ENCODE measurements around the gene PLXND1.

The PLXND1 gene

DNA sequence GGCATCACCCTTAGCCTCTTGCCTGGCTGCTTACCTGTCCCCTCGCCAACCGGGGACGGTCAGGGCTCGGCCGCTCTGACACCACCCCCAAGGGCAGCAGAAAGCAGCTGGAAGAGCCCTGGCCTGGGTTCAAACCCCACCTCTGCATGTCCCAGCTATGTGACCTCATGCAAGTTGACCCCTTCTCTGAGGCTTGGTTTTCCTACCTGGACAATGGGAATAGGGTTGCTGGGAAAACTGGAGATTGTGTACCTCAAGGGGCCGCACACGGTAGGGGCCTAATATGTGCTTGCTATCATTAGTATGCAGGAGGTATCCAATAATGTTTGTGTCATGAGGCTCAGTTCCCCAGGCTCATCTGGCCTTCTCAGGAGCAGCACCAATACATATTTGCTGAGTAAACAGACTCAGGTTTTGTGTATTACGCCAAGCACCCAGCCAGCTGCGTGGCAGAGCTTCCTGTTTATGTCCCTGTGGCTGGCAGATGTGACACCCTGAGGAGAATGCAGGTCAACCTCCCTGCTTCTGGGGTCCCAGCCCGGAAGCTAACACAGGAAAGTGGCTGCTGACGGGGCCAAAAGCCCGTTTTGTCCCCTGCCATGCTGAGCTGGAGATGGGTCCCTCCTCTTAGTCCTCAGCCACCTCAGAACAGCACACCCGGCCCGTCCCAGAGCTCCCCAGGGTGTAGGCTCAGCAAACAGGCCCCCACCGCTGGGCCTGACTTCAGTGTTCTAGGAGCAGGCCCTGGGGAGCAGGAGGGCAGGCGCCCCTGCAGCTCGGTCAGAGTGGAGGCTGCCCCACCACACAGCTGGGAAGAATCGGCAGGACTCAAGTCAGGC, 29.7 kb downstream of the PLXND1 start:
- DNase-seq (ENCODE audit: low read depth), result peak; percentile 85
- TF ChIP-seq, protein P1, sequence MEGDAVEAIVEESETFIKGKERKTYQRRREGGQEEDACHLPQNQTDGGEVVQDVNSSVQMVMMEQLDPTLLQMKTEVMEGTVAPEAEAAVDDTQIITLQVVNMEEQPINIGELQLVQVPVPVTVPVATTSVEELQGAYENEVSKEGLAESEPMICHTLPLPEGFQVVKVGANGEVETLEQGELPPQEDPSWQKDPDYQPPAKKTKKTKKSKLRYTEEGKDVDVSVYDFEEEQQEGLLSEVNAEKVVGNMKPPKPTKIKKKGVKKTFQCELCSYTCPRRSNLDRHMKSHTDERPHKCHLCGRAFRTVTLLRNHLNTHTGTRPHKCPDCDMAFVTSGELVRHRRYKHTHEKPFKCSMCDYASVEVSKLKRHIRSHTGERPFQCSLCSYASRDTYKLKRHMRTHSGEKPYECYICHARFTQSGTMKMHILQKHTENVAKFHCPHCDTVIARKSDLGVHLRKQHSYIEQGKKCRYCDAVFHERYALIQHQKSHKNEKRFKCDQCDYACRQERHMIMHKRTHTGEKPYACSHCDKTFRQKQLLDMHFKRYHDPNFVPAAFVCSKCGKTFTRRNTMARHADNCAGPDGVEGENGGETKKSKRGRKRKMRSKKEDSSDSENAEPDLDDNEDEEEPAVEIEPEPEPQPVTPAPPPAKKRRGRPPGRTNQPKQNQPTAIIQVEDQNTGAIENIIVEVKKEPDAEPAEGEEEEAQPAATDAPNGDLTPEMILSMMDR (IDR thresholded peaks at IDR 0.05; ENCODE audit: insufficient read depth, low read depth, low read length, missing control alignments), result no peak

DNA sequence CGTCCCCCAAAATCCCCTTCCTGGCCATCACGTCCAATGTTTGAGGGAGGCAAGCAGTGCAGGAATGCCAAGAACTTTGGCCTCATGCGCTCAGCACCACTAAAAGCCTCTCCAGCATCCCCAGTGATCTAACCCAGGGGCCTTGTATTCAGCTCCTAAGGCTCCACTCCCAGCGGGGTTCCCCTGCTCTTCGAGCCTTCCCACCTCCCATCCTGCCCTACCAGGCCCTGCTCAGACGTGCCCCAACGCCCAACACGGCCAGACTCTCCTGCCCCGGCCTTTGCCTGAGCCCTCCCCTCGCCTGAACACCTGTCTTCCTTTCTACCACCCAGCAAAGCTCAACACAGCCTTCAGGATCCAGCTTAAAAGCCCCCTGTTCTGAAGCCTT, 30.5 kb downstream of the PLXND1 start:
- no peak for DNase-seq (ENCODE audit: low read depth)
- no peak overlapping the region for H3K4me3 ChIP-seq (ENCODE audit: low read depth, low read length)
- TF ChIP-seq, protein P1 (IDR thresholded peaks at IDR 0.05; ENCODE audit: insufficient read depth, low read depth, low read length, missing control alignments), result no peak

More for the DNA sequence above, 29.7 kb downstream of the PLXND1 start:
- H3K4me3 ChIP-seq (ENCODE audit: low read depth, low read length), result no peak overlapping the region

DNA sequence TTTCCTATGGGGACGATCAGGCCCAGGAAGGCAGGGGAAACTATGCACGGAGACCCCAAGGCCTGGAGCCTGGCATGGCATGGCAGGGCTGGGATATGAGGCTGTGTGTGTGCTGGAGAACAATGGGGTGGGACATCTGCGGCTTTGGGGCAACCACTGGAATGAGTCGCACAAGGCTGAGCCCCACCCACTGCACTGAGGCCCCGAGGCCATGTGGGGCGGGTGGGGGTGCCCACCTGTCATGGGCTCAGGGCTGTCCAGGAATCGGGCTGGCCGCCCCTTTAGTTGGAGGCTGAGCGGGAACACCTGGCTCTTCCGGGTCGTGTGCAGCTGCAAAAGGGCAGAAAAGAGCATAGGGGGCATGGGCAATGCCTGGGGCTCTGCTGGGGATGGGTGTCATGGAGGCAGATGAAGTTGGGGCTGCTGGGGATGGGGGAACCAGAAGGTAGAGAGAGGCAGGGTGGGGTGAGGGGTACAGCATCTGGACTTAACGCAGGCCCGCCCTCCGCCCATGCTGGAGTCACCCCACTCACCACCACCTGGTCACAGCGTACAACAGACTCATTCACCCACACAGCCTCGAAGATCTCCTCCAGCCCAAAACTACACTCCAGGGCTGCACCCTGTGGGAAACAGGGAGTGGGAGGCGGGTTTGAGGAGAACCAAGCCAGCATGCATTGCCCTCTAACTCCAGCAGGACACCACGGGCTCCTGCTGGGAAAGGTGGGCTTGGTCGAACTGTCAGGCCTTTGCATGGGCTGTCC, 31.1 kb downstream of the PLXND1 start:
- no peak for DNase-seq (ENCODE audit: low read depth)
- H3K4me3 ChIP-seq (ENCODE audit: low read depth, low read length), result no peak overlapping the region

DNA sequence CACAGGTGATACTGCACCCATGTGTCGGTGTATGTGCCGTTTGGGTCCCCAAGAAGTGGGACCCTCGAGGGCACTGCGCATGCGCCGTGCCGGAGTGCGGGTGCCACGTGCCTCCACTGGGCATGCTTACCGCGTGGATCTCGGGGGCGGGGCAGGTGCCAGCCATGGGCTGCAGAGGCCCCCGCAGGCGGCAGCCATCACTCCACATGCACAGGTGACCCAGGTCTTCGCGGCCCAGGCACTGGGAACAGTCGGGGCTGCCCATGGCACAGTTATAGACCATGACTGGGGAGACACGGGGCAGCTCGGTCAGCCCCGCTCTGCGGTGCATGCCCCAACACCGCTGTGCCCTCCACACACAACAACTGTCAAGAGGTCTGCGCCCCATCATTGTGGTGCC, 32.3 kb downstream of the PLXND1 start:
- TF ChIP-seq, protein P1 (IDR thresholded peaks at IDR 0.05; ENCODE audit: insufficient read depth, low read depth, low read length, missing control alignments), result no peak
- H3K4me3 ChIP-seq (ENCODE audit: low read depth, low read length), result no peak overlapping the region
- no peak for DNase-seq (ENCODE audit: low read depth)

More for the DNA sequence above, 31.1 kb downstream of the PLXND1 start:
- TF ChIP-seq, protein P1 (IDR thresholded peaks at IDR 0.05; ENCODE audit: insufficient read depth, low read depth, low read length, missing control alignments), result no peak

DNA sequence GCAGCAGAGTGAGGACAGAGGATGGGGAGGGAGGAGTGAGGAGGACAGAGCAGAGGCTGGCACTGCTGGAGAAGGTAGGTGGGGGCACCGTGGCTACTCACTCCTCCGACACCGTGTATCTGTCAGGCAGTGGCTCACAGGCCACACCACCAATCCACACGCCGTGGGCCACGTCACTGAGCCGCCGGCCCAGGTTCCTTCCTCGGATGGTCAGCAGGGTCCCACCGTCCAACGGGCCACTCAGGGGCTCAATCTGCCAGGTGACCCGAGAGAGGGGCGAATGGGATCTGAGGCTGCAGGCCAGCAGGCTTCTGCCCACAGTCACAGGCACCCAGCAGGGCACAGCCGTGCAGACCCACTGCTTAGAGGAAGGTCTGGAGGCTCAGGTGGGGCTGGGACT, 33.0 kb downstream of the PLXND1 start:
- TF ChIP-seq, protein P1 (IDR thresholded peaks at IDR 0.05; ENCODE audit: insufficient read depth, low read depth, low read length, missing control alignments), result no peak

DNA sequence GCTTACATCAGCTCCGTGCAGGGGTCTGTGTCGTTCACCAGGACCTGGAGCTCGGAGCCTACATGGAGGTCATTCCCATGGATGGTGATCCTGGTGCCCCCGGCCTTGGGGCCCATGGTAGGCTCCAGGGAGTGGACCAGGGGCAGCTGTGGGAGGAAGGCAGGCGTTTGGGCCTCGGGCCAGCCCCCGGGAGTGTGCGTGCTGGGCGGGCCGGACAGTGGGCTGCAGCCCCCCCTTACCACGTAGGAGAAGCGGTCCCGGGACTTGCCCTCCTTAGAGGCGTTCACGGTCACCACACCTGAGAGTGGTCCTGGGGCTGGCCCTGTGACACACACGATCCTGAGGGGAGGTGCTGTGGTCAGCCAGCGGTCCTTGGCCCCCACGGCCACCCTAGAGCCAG, 33.9 kb downstream of the PLXND1 start:
- DNase-seq (ENCODE audit: low read depth), result no peak
- no peak overlapping the region for H3K4me3 ChIP-seq (ENCODE audit: low read depth, low read length)
- TF ChIP-seq, protein P1 (IDR thresholded peaks at IDR 0.05; ENCODE audit: insufficient read depth, low read depth, low read length, missing control alignments), result no peak

More for the DNA sequence above, 33.0 kb downstream of the PLXND1 start:
- no peak overlapping the region for H3K4me3 ChIP-seq (ENCODE audit: low read depth, low read length)
- no peak for DNase-seq (ENCODE audit: low read depth)
